SK-N-SH (cell line): ENCODE data around the gene MCM3AP. TPM values are rescaled to one million over a fixed set of nuclear protein-coding genes. Genes with fewer than 3 reads are reported as not detected.

ENCODE experiments used
- CTCF ChIA-PET: fragments of 300-600, 350-600 bp; formaldehyde crosslinking; extraction: SDS; loops from one replicate; lab custom pipeline; 2021; lab: Yijun Ruan, JAX
- POLR2A ChIA-PET: fragments of 350-600 bp; sonication (Branson Sonifier 250); formaldehyde crosslinking; extraction: SDS; loops from one replicate; lab custom pipeline; 2020; ENCODE audit warnings: antibody characterized with exemption, inconsistent platforms; lab: Yijun Ruan, JAX
- DNase-seq: peaks from one replicate; pipeline ENCODE4 v3.0.0; 2012
- H2AFZ ChIP-seq: fragments of 200-600 bp; sonication (generic); 2 replicates; pipeline ENCODE4 v1.8.1; 2016; ENCODE audit warnings: antibody characterized with exemption, mild to moderate bottlenecking, low read depth
- H3F3A ChIP-seq: fragments of 200-600 bp; sonication (generic); replicated peaks from 2 replicates; pipeline ENCODE3; 2016; ENCODE audit warnings: antibody characterized with exemption, mild to moderate bottlenecking; ENCODE audit not compliant: insufficient read depth
- H3K27ac ChIP-seq, 2 experiments: fragments of 200-500 bp in 1 of 2; fragments of 200-600 bp in 1 of 2; sonication (Bioruptor generic) in 1 of 2; sonication (generic), shearing (Covaris generic) in 1 of 2; 2 replicates each; pipeline versions ENCODE4 v1.5.1 to v1.6.1; 2014 to 2016; ENCODE audit warnings: low read depth in 2 of 2, inconsistent platforms in 1 of 2, low read length in 1 of 2, mild to moderate bottlenecking in 1 of 2, mixed read lengths in 1 of 2
- H3K27me3 ChIP-seq: fragments of 200-600 bp; sonication (generic), shearing (Covaris generic); 2 replicates; pipeline ENCODE4 v1.6.1; 2016; ENCODE audit warnings: mixed run types; ENCODE audit not compliant: insufficient read depth
- H3K36me3 ChIP-seq, 2 experiments: fragments of 200-500 bp in 1 of 2; fragments of 200-600 bp in 1 of 2; sonication (Bioruptor generic) in 1 of 2; sonication (generic) in 1 of 2; replicated peaks in 1 of 2; 2 replicates each; pipeline versions ENCODE3 to v1.5.1; 2014 to 2016; ENCODE audit warnings: low read length in 1 of 2, mild to moderate bottlenecking in 1 of 2; ENCODE audit not compliant: insufficient read depth in 2 of 2, control insufficient read depth in 1 of 2
- H3K4me1 ChIP-seq, 2 experiments: fragments of 200-500 bp in 1 of 2; fragments of 200-600 bp in 1 of 2; sonication (Bioruptor generic) in 1 of 2; sonication (generic), shearing (Covaris generic) in 1 of 2; 2 replicates each; pipeline versions ENCODE4 v1.5.1 to v1.6.1; 2014 to 2016; ENCODE audit warnings: low read depth in 1 of 2, low read length in 1 of 2, mixed run types in 1 of 2; ENCODE audit not compliant: insufficient read depth in 2 of 2, control insufficient read depth in 1 of 2
- H3K4me2 ChIP-seq: fragments of 200-600 bp; sonication (generic), shearing (Covaris generic); 2 replicates; pipeline ENCODE4 v1.6.1; 2017; ENCODE audit warnings: mixed run types
- H3K4me3 ChIP-seq, 2 experiments: fragments of 200-500 bp in 1 of 2; fragments of 200-600 bp in 1 of 2; sonication (Bioruptor generic) in 1 of 2; sonication (generic), shearing (Covaris generic) in 1 of 2; 2 replicates each; pipeline versions ENCODE4 v1.5.1 to v1.8.1; 2014 to 2016; ENCODE audit warnings: low read depth in 2 of 2, inconsistent platforms in 1 of 2, low read length in 1 of 2, mild to moderate bottlenecking in 1 of 2, mixed read lengths in 1 of 2, moderate library complexity in 1 of 2
- H3K79me2 ChIP-seq: fragments of 200-600 bp; sonication (generic); 2 replicates; pipeline ENCODE4 v1.8.1; 2017; ENCODE audit warnings: mild to moderate bottlenecking; ENCODE audit not compliant: insufficient read depth
- H3K9ac ChIP-seq: fragments of 200-600 bp; sonication (generic); 2 replicates; pipeline ENCODE4 v1.6.1; 2017; ENCODE audit warnings: mixed run types
- H3K9me2 ChIP-seq: fragments of 200-600 bp; sonication (generic); 2 replicates; pipeline ENCODE4 v1.6.1; 2017; ENCODE audit warnings: mixed run types
- H3K9me3 ChIP-seq: fragments of 200-600 bp; sonication (generic); 2 replicates; pipeline ENCODE4 v1.6.1; 2017; ENCODE audit warnings: mixed run types, mild to moderate bottlenecking, moderate library complexity
- H4K20me1 ChIP-seq: fragments of 200-600 bp; sonication (generic); 2 replicates; pipeline ENCODE4 v1.6.1; 2017; ENCODE audit warnings: mild to moderate bottlenecking, mixed run types; ENCODE audit not compliant: insufficient read depth
- CHD2 ChIP-seq: fragments of 150-350 bp; IDR thresholded peaks from 2 replicates; pipeline ENCODE4 v1.6.1; 2018; ENCODE audit warnings: low read length; ENCODE audit not compliant: partially characterized antibody
- ELF1 ChIP-seq: IDR thresholded peaks from 2 replicates; pipeline ENCODE4 v1.4.0; 2012
- FOSL2 ChIP-seq: IDR thresholded peaks from 2 replicates; pipeline ENCODE4 v1.4.0; 2012; ENCODE audit warnings: low read depth, mild to moderate bottlenecking, moderate library complexity, borderline replicate concordance
- FOXJ3 ChIP-seq: sonication (generic); formaldehyde crosslinking; IDR thresholded peaks from 2 replicates; pipeline ENCODE4 v1.5.1; 2020; ENCODE audit warnings: mild to moderate bottlenecking, missing genetic modification reagents
- FOXM1 ChIP-seq: IDR thresholded peaks from 2 replicates; pipeline ENCODE4 v1.4.0; 2012; ENCODE audit warnings: low read depth, mild to moderate bottlenecking
- GABPA ChIP-seq: IDR thresholded peaks from 2 replicates; pipeline ENCODE4 v1.4.0; 2012; ENCODE audit warnings: low read depth, mild to moderate bottlenecking
- MEF2A ChIP-seq: IDR thresholded peaks from 2 replicates; pipeline ENCODE4 v1.4.0; 2012; ENCODE audit warnings: low read depth, borderline replicate concordance
- NFIC ChIP-seq: IDR thresholded peaks from 2 replicates; pipeline ENCODE4 v1.4.0; 2012; ENCODE audit warnings: borderline replicate concordance
- POLR2AphosphoS5 ChIP-seq: IDR thresholded peaks from 2 replicates; pipeline ENCODE4 v1.6.1; 2012; ENCODE audit warnings: low read depth, low read length
- RAD21 ChIP-seq: IDR thresholded peaks from 2 replicates; pipeline ENCODE4 v1.6.1; 2012; ENCODE audit warnings: mild to moderate bottlenecking, low read length
- RXRA ChIP-seq: IDR thresholded peaks from 2 replicates; pipeline ENCODE4 v1.4.0; 2012; ENCODE audit warnings: low read depth, mild to moderate bottlenecking, borderline replicate concordance
- SIN3A ChIP-seq: IDR thresholded peaks from 2 replicates; pipeline ENCODE4 v1.6.1; 2012; ENCODE audit warnings: low read depth, mild to moderate bottlenecking, low read length, moderate library complexity, borderline replicate concordance
- SMC3 ChIP-seq: IDR thresholded peaks from 2 replicates; pipeline ENCODE4 v1.6.1; 2012; ENCODE audit warnings: low read depth, low read length, improper control_type of control experiment
- TAF1 ChIP-seq: IDR thresholded peaks from 2 replicates; pipeline ENCODE4 v1.6.1; 2012; ENCODE audit warnings: low read depth, mild to moderate bottlenecking, low read length, moderate library complexity, borderline replicate concordance
- TCF12 ChIP-seq: IDR thresholded peaks from 2 replicates; pipeline ENCODE4 v1.4.0; 2012
- TEAD4 ChIP-seq: IDR thresholded peaks from 2 replicates; pipeline ENCODE4 v1.4.0; 2012; ENCODE audit warnings: mild to moderate bottlenecking, borderline replicate concordance; ENCODE audit not compliant: insufficient read depth
- WGBS: methylation state at CpG from one replicate; pipeline ENCODE4 v1.1.6; 2017; ENCODE audit warnings: low lambda C conversion rate; 5-methylcytosine and 5-hydroxymethylcytosine counted together
- polyA plus RNA-seq, 3 experiments: library from polyadenylated mRNA; depleted of rRNA; stranded (reverse); fragments of >200 nt; gene quantifications; 2 replicates each; pipeline ENCODE4 v1.2.3, GENCODE V29; 2012
- TF ChIP-seq, protein P1 (sequence below): fragments of 150-350 bp; IDR thresholded peaks from 2 replicates; pipeline ENCODE4 v1.6.1; 2016; ENCODE audit warnings: mild to moderate bottlenecking, low read depth, low read length
- TF ChIP-seq, protein P2 (sequence below): fragments of 200-600 bp; sonication (generic); IDR thresholded peaks from 2 replicates; pipeline ENCODE4 v1.6.1; 2017; ENCODE audit warnings: antibody characterized with exemption, mild to moderate bottlenecking, moderate library complexity
- TF ChIP-seq, protein P3 (sequence below): IDR thresholded peaks from 2 replicates; pipeline ENCODE4 v1.4.0; 2012; ENCODE audit warnings: low read depth

Gene MCM3AP
- polyA plus RNA-seq, 1 of the 3 experiments (the other 2 are of a cell fraction), result 42.9 TPM

DNA sequence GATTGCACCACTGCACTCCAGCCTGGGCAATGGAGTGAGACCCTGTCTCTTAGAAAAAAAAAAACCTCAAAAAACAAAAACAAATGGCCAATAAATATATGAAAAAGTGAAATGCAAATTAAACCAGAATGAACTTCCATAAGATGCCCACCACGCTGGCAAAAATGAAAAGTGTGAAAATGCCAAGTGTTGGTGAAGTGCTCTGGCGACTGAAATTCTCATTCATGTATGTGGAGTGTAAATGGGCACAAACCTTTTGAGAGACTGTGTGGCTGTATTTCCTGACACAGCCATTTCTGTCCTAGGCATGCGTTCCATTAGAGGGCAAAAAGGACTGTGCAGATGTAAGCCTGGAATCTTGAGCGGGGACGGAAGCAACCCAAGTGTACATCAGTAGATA, 19.0 kb upstream of the MCM3AP start:
- Histone ChIP-seq H3K9me3 (no peaks in the 10 kb centered on the region), H3K4me1 (no peaks in the 10 kb centered on the region), H3K36me3 (peaks cover 11 to 23% of the 10 kb centered on the region in 2 experiments), H2AFZ (no peak overlapping the region), H3K4me3 (no peak overlapping the region), H3K27me3 (no peaks in the 10 kb centered on the region), H3K4me2 (no peak overlapping the region), H3K9me2 (no peaks in the 10 kb centered on the region), H3K79me2 (no peaks in the 10 kb centered on the region; the same call in 1 of the 2 replicates), H3F3A (peaks cover 6% of the 10 kb centered on the region), H3K9ac (no peak overlapping the region), H3K27ac (no peak overlapping the region), H4K20me1 (no peaks in the 10 kb centered on the region)
- no peak for DNase-seq
- CTCF ChIA-PET, result no interaction called here
- POLR2A ChIA-PET, result no interaction called here
- TF ChIP-seq POLR2AphosphoS5 (no peak), SMC3 (no peak), TEAD4 (no peak), SIN3A (no peak), TCF12 (no peak), GABPA (no peak), RXRA (no peak), FOXM1 (no peak), CHD2 (no peak), FOXJ3 (no peak), NFIC (no peak), MEF2A (no peak), RAD21 (no peak), TAF1 (no peak), FOSL2 (no peak), ELF1 (no peak)
- TF ChIP-seq, protein P1, sequence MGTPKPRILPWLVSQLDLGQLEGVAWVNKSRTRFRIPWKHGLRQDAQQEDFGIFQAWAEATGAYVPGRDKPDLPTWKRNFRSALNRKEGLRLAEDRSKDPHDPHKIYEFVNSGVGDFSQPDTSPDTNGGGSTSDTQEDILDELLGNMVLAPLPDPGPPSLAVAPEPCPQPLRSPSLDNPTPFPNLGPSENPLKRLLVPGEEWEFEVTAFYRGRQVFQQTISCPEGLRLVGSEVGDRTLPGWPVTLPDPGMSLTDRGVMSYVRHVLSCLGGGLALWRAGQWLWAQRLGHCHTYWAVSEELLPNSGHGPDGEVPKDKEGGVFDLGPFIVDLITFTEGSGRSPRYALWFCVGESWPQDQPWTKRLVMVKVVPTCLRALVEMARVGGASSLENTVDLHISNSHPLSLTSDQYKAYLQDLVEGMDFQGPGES, result no peak
- TF ChIP-seq, protein P2, sequence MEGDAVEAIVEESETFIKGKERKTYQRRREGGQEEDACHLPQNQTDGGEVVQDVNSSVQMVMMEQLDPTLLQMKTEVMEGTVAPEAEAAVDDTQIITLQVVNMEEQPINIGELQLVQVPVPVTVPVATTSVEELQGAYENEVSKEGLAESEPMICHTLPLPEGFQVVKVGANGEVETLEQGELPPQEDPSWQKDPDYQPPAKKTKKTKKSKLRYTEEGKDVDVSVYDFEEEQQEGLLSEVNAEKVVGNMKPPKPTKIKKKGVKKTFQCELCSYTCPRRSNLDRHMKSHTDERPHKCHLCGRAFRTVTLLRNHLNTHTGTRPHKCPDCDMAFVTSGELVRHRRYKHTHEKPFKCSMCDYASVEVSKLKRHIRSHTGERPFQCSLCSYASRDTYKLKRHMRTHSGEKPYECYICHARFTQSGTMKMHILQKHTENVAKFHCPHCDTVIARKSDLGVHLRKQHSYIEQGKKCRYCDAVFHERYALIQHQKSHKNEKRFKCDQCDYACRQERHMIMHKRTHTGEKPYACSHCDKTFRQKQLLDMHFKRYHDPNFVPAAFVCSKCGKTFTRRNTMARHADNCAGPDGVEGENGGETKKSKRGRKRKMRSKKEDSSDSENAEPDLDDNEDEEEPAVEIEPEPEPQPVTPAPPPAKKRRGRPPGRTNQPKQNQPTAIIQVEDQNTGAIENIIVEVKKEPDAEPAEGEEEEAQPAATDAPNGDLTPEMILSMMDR, result no peak
- TF ChIP-seq, protein P3, sequence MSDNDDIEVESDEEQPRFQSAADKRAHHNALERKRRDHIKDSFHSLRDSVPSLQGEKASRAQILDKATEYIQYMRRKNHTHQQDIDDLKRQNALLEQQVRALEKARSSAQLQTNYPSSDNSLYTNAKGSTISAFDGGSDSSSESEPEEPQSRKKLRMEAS, result no peak
- 96% methylated on average over 5 of the region's 5 CpGs for WGBS
